ENCODE results near the gene ADAMTSL2.

GRCh38 chr9:133558191-133559126 is 24.0 kb downstream of the ADAMTSL2 start:
- TF ChIP-seq CTCF (IDR thresholded peaks at IDR 0.05), result no peak
- no peak for TF ChIP-seq POLR2A (IDR thresholded peaks at IDR 0.05)

Measured in tibial nerve (tissue), 3 donors.